ENCODE data around the gene MIDN.

GRCh38 chr19:1257475-1258162, 9.2 kb downstream of the MIDN start:
- TF ChIP-seq CTCF (IDR thresholded peaks at IDR 0.05) (no peak), POLR2A (IDR thresholded peaks at IDR 0.05) (no peak)
